Mucosa of rectum (tissue), 2 donors: Measurements from ENCODE around the gene IFI16.
"Not testable (repeated sequence)": the region's sequence is repeated elsewhere in the genome, so short reads cannot be mapped to it uniquely, and the experiment has no call there.

Source experiments
- H3K27ac ChIP-seq, 2 donors: one replicate each; pipeline ENCODE4 v1.7.0; 2013; ENCODE audit warnings: inconsistent platforms in 2 of 2, low read depth in 2 of 2, low read length in 2 of 2
- H3K27me3 ChIP-seq, 2 donors: one replicate each; pipeline ENCODE4 v1.7.0; 2013; ENCODE audit warnings: low read length in 2 of 2; ENCODE audit not compliant: control insufficient read depth in 2 of 2, insufficient read depth in 2 of 2
- H3K36me3 ChIP-seq, 2 donors: one replicate each; pipeline ENCODE4 v1.7.0; 2013; ENCODE audit warnings: low read length in 2 of 2; ENCODE audit not compliant: control insufficient read depth in 2 of 2, insufficient read depth in 2 of 2
- H3K4me1 ChIP-seq, 2 donors: one replicate each; pipeline ENCODE4 v1.7.0; 2013; ENCODE audit warnings: low read length in 2 of 2, mild to moderate bottlenecking in 1 of 2; ENCODE audit not compliant: control insufficient read depth in 2 of 2, insufficient read depth in 2 of 2
- H3K4me3 ChIP-seq, 2 donors: one replicate each; pipeline ENCODE4 v1.7.0; 2013; ENCODE audit warnings: low read length in 2 of 2
- H3K9ac ChIP-seq, 2 donors: one replicate each; pipeline ENCODE4 v1.7.0; 2013; ENCODE audit warnings: low read length in 2 of 2, low read depth in 1 of 2, mild to moderate bottlenecking in 1 of 2
- H3K9me3 ChIP-seq, 2 donors: one replicate each; pipeline ENCODE4 v1.7.0; 2013; ENCODE audit warnings: low read length in 2 of 2; ENCODE audit not compliant: control insufficient read depth in 2 of 2
- donor health status: healthy.
- donor health status: Normal muscosa, but diverticular disease.

The IFI16 gene

DNA sequence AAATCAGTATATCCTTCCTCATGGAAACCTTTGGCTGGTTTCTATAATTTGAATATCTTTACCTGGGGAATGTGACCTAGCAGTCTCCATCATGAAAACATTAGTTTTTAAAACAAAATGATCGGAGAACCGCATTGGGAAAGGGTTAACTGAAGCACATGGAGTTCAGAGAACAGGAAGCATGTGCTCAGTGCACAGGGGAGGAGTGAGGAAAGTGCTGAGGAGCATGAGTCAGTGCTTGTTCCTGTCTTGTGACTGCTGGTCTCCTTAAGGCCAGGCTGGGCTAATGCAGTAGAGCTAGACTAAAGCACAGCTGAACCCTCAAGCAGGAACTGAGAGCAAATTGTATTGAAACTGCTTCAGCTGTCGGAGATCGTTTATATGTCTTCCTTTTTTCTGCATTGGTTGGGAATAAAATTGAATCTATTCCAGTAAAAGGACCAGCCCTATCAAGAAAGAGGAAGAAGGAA lies 5.8 kb downstream of the IFI16 start:
- no peaks in the 10 kb centered on the region for H3K27me3 ChIP-seq
- peak overlapping the region in 1 of 2 donors; percentile 43 for H3K4me3 ChIP-seq
- H3K27ac ChIP-seq, result peak overlapping the region; percentile 19 to 49
- peak overlapping the region in 1 of 2 donors; percentile 29 for H3K9ac ChIP-seq
- peaks cover 12 to 19% of the 10 kb centered on the region in 2 donors for H3K36me3 ChIP-seq
- peaks cover 8% of the 10 kb centered on the region in 2 donors for H3K4me1 ChIP-seq
- H3K9me3 ChIP-seq, result no peaks in the 10 kb centered on the region

DNA sequence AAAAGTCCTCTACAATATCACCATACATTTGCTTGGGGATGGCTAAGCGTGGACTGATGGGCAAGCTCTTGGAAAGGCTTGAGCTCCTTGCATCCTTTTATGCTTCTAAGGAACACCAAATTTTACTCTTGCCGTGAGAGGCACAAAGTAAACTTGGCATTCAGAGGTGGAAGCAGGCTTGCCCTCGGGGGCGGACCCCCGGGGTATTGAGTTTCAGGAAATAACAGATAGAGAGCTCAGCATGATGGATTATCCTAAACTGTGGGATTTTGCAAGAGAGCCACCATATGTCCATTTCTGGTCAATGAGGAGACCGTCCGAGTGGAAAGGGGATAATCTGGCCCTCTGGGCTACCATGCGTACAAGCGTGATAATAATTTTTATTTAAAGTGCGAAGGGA lies 14.0 kb downstream of the IFI16 start:
- H3K4me1 ChIP-seq, result no peaks in the 10 kb centered on the region
- no peaks in the 10 kb centered on the region for H3K27me3 ChIP-seq
- H3K36me3 ChIP-seq, result peaks cover 2 to 10% of the 10 kb centered on the region in 2 donors
- H3K9ac ChIP-seq, result no peak overlapping the region
- no peak overlapping the region for H3K4me3 ChIP-seq
- H3K9me3 ChIP-seq, result no peaks in the 10 kb centered on the region
- H3K27ac ChIP-seq, result no peak overlapping the region

DNA sequence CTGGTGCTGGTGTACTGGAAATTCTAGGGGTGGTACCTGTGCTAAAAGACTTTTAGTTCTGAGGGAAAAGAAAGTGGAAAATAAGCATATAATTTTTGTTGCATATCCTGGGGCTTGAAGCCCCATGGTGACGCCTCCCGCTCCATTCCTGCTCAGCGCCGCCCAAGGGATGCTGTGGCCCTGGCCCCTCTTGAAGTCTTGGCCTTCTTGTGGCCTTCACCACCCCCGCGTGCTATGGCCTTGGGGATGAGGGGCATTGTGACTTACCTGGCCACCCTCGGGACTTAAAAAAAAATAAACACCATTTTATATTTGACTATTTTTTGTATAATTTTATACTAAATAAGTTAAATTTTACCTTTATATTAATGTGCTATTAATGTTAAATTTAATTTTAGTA lies 15.3 kb downstream of the IFI16 start:
- no peak overlapping the region for H3K4me3 ChIP-seq
- H3K27me3 ChIP-seq, result no peaks in the 10 kb centered on the region
- H3K4me1 ChIP-seq, result no peaks in the 10 kb centered on the region
- no peak overlapping the region for H3K9ac ChIP-seq
- H3K36me3 ChIP-seq, result peaks cover 0 to 10% of the 10 kb centered on the region in 2 donors
- no peaks in the 10 kb centered on the region for H3K9me3 ChIP-seq
- no peak overlapping the region for H3K27ac ChIP-seq

DNA sequence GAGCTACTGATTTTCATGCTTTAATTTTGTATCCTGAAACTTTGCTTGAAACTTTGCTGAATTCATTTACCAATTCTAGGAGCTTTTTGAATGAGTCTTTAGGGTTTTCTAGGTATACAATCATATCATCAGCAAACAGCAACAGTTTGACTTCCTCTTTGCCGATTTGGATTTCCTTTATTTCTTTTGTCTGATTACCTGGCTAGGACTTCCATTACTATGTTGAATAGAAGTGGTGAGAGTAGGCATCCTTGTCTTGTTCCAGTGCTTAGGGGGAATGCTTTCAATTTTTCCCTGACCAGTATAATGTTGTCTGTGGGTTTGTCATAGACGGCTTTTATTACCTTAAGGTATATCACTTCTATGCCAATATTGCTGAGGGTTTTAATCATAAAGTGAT lies 17.1 kb downstream of the IFI16 start:
- not testable (repeated sequence) for H3K4me1 ChIP-seq, H3K27me3 ChIP-seq, H3K9ac ChIP-seq, H3K36me3 ChIP-seq, H3K27ac ChIP-seq, H3K4me3 ChIP-seq, H3K9me3 ChIP-seq

DNA sequence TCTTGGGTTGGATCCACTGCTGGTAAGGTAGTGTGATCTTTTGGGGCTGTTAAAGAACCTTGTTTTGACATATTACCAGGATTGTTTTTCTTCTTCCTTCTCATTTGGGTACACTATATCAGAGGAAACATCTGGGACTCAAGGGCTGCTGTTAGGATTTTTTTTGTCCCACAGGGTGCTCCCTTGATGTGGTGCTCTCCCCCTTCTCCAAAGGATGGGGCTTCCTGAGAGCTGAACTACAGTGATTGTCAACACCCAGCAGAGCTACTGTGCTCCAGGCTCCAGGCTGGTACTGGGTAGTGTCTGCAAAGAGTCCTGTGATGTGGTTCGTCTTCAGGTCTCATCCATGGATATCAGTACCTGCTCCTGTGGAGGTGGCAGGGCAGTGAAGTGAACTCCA lies 20.6 kb downstream of the IFI16 start:
- Histone ChIP-seq H3K36me3 (peaks cover 22 to 27% of the 10 kb centered on the region in 2 donors), H3K9me3 (no peaks in the 10 kb centered on the region), H3K27me3 (no peaks in the 10 kb centered on the region), H3K27ac (no peak overlapping the region), H3K4me1 (no peaks in the 10 kb centered on the region), H3K9ac (no peak overlapping the region), H3K4me3 (no peak overlapping the region)

DNA sequence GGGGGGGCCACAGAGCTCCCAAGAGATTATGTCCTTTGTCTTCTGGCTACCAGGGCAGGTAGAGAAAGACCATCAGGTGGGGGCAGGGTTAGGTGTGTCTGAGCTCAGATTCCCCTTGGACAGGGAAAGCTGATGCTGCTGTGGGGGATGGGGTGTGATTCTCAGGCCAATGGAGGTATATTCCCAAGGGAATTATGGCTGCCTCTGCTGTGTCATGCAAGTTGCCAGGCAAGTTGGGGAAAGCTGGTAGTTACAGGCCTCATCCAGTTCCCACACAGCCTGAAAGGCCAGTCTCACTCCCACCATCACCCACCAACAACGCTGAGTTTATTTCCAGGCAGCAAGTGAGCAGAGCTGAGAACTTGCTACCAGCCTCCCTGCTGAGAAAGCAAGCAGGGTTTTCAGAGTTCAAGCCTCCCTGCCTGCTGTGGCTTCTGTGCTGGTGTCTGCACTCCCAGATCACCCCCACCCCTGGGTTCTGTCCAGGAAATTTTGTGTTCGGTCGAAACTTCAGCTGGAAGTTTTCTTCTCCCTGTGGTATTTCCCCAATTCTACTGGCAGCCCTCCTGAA lies 21.3 kb downstream of the IFI16 start:
- H3K4me1 ChIP-seq, result no peaks in the 10 kb centered on the region
- no peak overlapping the region for H3K9ac ChIP-seq
- peaks cover 27 to 32% of the 10 kb centered on the region in 2 donors for H3K36me3 ChIP-seq

DNA sequence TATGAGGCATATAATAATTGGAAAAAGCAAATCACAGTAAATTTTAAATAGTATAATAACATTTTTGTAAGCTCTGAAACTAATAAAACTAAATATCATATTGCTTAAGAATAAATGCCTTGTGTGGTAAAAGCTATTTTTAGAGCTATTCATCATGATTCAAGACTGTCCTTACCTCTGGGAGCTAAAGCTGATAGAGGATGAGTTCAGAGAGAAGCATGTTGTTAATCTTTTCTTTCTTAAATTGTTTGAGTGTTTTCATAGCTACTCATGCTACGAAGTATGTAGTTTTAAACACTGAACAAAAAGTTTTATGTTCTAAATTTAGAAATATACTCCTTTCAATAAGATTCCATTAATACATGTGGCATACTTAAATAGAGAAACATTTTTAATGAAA lies 30.5 kb downstream of the IFI16 start:
- Histone ChIP-seq H3K4me3 (no peak overlapping the region), H3K36me3 (peaks cover 23 to 41% of the 10 kb centered on the region in 2 donors)

More for the DNA sequence above, 21.3 kb downstream of the IFI16 start:
- H3K9me3 ChIP-seq, result no peaks in the 10 kb centered on the region
- H3K27ac ChIP-seq, result no peak overlapping the region
- H3K27me3 ChIP-seq, result no peaks in the 10 kb centered on the region
- no peak overlapping the region for H3K4me3 ChIP-seq

DNA sequence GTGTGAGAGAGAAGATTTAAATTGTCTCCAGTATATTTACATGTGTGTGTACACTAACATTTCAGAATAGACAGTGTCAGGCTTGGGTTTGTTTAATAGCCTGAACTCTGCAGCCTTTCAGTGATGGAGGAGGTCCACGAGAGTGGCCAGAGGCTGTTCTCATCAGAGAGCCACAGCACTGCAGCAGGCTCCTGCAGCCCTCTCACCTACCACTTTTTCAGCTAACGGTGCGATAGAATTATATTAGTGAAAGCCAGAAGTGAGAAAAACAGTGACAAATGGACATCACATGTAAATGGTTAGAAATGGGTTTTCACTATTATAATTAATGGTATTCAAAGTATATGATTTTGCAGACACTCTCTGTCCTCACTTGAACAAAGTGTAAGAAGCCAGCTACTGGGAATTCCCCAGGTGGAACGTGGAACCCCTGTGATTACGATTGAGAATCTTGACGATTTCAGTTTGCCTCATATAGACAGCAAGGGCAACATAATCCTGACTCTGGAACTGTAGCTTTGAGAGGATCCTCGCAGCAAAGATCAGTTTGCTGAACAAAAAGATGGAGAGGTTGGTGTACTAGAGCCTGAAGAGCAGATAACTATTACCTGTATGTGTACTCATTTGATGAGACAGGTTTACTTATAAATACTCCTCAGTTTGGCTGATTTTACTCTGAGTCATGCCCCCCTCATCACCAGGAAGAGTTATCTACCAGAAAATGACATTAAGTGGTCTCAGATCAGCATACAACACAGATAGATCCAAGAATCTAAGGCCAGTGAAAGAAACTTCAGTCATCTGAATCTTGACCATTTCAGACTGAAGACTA lies 31.4 kb downstream of the IFI16 start:
- Histone ChIP-seq H3K27ac (no peak overlapping the region), H3K36me3 (peaks cover 20 to 35% of the 10 kb centered on the region in 2 donors), H3K27me3 (no peaks in the 10 kb centered on the region), H3K9me3 (no peaks in the 10 kb centered on the region), H3K9ac (no peak overlapping the region), H3K4me1 (no peaks in the 10 kb centered on the region), H3K4me3 (no peak overlapping the region)

More for the DNA sequence above, 30.5 kb downstream of the IFI16 start:
- no peak overlapping the region for H3K9ac ChIP-seq
- no peaks in the 10 kb centered on the region for H3K27me3 ChIP-seq
- no peaks in the 10 kb centered on the region for H3K9me3 ChIP-seq
- no peak overlapping the region for H3K27ac ChIP-seq
- H3K4me1 ChIP-seq, result no peaks in the 10 kb centered on the region

DNA sequence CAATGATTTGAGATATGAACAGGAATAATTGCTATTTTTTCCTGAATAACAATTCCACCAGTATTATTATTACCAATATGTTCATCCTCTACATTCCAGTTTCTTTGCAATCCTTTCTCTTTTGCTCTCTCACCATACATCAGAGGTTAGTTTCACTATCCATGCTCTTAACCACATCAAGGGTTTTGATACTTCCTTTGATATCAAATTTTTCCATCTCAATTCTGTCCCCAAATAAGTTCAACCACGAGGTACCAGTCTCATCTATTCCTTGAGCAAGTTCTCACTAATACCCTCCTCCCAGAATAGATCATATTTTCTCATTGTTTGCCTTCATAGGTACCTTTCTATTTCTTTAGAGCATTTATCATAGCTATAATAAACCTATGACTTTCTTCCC lies 36.8 kb downstream of the IFI16 start:
- peaks cover 21 to 27% of the 10 kb centered on the region in 2 donors for H3K36me3 ChIP-seq

DNA sequence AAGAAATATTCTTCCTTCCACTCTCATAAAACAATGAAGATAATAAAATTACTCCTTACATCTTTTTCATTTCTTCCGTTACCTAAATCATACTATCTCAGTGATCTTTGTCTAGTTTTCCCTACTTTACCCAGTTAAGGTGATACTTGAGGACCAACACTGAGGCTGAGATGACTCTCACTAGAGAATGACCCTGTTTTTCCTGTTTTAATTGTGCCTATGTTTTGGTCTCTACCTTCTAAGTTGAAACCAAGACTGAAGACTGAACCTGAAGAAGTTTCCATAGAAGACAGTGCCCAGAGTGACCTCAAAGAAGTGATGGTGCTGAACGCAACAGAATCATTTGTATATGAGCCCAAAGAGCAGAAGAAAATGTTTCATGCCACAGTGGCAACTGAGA lies 41.7 kb downstream of the IFI16 start:
- Histone ChIP-seq H3K4me3 (no peak overlapping the region), H3K9me3 (no peaks in the 10 kb centered on the region), H3K36me3 (peaks cover 40 to 42% of the 10 kb centered on the region in 2 donors), H3K27me3 (no peaks in the 10 kb centered on the region), H3K27ac (no peak overlapping the region), H3K4me1 (no peaks in the 10 kb centered on the region), H3K9ac (no peak overlapping the region)

More for the DNA sequence above, 36.8 kb downstream of the IFI16 start:
- not testable (repeated sequence) for H3K4me3 ChIP-seq, H3K27ac ChIP-seq, H3K9me3 ChIP-seq, H3K27me3 ChIP-seq, H3K4me1 ChIP-seq, H3K9ac ChIP-seq
